HG03060 (cell line): Measurements from ENCODE around the gene SERPINB5.

ENCODE experiments used
- ATAC-seq: cut with Tn5 transposase; IDR thresholded peaks from one replicate; pipeline ENCODE4 v1.9.1; 2021; ENCODE audit warnings: low read depth, moderate number of reproducible peaks; ENCODE audit not compliant: unreplicated experiment

Gene SERPINB5

GRCh38 chr18:63467699-63468098 is 9.1 kb upstream of the SERPINB5 start:
- ATAC-seq, result no peak

GRCh38 chr18:63468575-63468974 is 8.2 kb upstream of the SERPINB5 start:
- ATAC-seq, result no peak

- ATAC-seq, result no peak
Observed at GRCh38 chr18:63470751-63471150, 6.0 kb upstream of the SERPINB5 start.

- ATAC-seq, result no peak
Observed at GRCh38 chr18:63472380-63472779, 4.4 kb upstream of the SERPINB5 start.

GRCh38 chr18:63477200-63477599 is 442 bp downstream of the SERPINB5 start:
- no peak for ATAC-seq

- ATAC-seq, result no peak
Observed at GRCh38 chr18:63477968-63478367, 1.2 kb downstream of the SERPINB5 start.

- ATAC-seq, result no peak
Observed at GRCh38 chr18:63479826-63480225, 3.1 kb downstream of the SERPINB5 start.

GRCh38 chr18:63480476-63480875 is 3.7 kb downstream of the SERPINB5 start:
- ATAC-seq, result no peak

- no peak for ATAC-seq
Observed at GRCh38 chr18:63480915-63481314, 4.2 kb downstream of the SERPINB5 start.

- ATAC-seq, result no peak
Observed at GRCh38 chr18:63487676-63488075, 10.9 kb downstream of the SERPINB5 start.

- no peak for ATAC-seq
Observed at GRCh38 chr18:63488160-63488559, 11.4 kb downstream of the SERPINB5 start.

GRCh38 chr18:63492851-63493250 is 16.1 kb downstream of the SERPINB5 start:
- ATAC-seq, result no peak

GRCh38 chr18:63495675-63496074 is 18.9 kb downstream of the SERPINB5 start:
- no peak for ATAC-seq

- ATAC-seq, result no peak
Observed at GRCh38 chr18:63505566-63506335, 29.0 kb downstream of the SERPINB5 start.

- ATAC-seq, result no peak
Observed at GRCh38 chr18:63506336-63506646, 29.5 kb downstream of the SERPINB5 start.

- no peak for ATAC-seq
Observed at GRCh38 chr18:63508596-63508995, 31.8 kb downstream of the SERPINB5 start.

GRCh38 chr18:63511285-63511684 is 34.5 kb downstream of the SERPINB5 start:
- ATAC-seq, result no peak

- ATAC-seq, result no peak
Observed at GRCh38 chr18:63514326-63514725, 37.6 kb downstream of the SERPINB5 start.

GRCh38 chr18:63514888-63515678 is 38.3 kb downstream of the SERPINB5 start:
- ATAC-seq, result no peak

GRCh38 chr18:63515801-63516200 is 39.0 kb downstream of the SERPINB5 start:
- no peak for ATAC-seq

GRCh38 chr18:63518178-63519012 is 41.6 kb downstream of the SERPINB5 start:
- peak; percentile 91 for ATAC-seq
